ENCODE results near the gene ZNF284.
"Not testable (repeated sequence)": the region's sequence is repeated elsewhere in the genome, so short reads cannot be mapped to it uniquely, and the experiment has no call there.

The ZNF284 gene

GRCh38 chr19:44112802-44113137 lies 40.8 kb downstream of the ZNF284 start:
- DNase-seq = no peak

- DNase-seq = peak; percentile 94
Observed at GRCh38 chr19:44113138-44113783, 41.3 kb downstream of the ZNF284 start, which contains the start of gene ZNF225. Gene ZNF225, plus strand, starts transcription at chr19:44113399. Its CDS starts 2,429 bp downstream, at chr19:44115828.

DNA sequence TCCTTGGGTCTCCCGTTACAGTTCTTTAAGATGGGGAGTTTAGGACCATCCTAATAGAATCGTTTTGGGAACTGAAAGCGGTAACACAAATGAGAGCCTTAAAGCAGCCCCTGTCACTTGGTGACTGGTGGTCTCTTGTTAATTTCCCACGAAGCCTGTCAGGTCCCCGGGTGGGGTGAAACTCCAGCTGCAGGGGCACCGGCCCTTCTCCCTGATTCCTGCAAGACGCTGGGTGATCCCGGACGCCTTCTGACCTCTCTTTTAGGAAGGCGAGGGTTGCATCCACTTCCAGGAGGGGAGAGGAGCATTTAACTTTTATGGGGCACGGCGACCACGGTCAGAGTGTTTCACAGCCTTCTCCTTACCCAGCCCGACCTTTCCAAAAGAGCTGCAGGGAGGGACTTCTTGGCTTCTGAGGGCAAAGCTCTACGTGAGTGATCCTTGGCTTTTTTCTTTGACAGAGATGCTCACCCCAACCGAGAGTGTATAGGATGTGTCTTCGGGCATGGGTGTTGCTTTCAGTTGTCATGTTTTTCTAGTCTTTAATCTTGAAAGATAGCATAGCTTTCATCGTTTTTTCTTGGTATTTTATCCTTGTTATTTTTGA lies 41.9 kb downstream of the ZNF284 start:
- DNase-seq = no peak

DNA sequence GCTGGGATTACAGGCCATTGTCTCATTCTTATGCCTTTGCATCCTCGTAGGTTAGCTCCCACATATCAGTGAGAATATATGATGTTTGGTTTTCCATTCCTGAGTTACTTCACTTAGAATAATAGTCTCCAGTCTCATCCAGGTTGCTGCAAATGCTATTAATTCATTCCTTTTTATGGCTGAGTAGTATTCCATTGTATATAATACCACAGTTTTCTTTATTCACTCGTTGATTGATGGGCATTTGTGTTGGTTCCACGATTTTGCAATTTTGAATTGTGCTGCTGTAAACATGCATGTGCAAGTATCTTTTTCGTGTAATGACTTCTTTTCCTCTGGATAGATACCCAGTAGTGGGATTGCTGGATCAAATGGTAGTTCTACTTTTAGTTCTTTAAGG lies 49.2 kb downstream of the ZNF284 start:
- not testable (repeated sequence) for DNase-seq

- DNase-seq = no peak
Observed at GRCh38 chr19:44131955-44132354, 60.0 kb downstream of the ZNF284 start.
